ENCODE data around the gene LEMD2. TPM values are rescaled to one million over a fixed set of nuclear protein-coding genes. Genes with fewer than 3 reads are reported as not detected.

LEMD2 gene
- total RNA-seq, 1 experiment from 2014 or later: 43.9 TPM

GRCh38 chr6:33802186-33802958, 13.4 kb upstream of the LEMD2 start:
- Histone ChIP-seq H3K4me3 (replicated peaks in 1 of 2; ENCODE audit: low read depth in 1 of 2, low read length in 2 of 2) (no peak overlapping the region), H3K36me3 (ENCODE audit: control insufficient read depth in 1 of 2, insufficient read depth in 2 of 2, low read length in 2 of 2) (no peaks in the 10 kb centered on the region), H3K79me2 (ENCODE audit: insufficient read depth, low read length) (no peaks in the 10 kb centered on the region), H3K4me1 (ENCODE audit: control insufficient read depth in 1 of 2, insufficient read depth in 2 of 2, low read length in 2 of 2) (no peaks in the 10 kb centered on the region), H2AFZ (ENCODE audit: low read depth, low read length, poor library complexity, severe bottlenecking) (no peak overlapping the region), H3K9me2 (ENCODE audit: insufficient read depth) (no peaks in the 10 kb centered on the region), H3K9me3 (ENCODE audit: control insufficient read depth in 1 of 2, insufficient read depth in 1 of 2, low read depth in 1 of 2, low read length in 2 of 2) (no peaks in the 10 kb centered on the region), H3K27ac (ENCODE audit: low read depth, low read length) (no peak overlapping the region), H3K27me3 (ENCODE audit: insufficient read depth, low read length) (peaks cover 19% of the 10 kb centered on the region; the same call in 1 of the 2 replicates), H4K20me1 (ENCODE audit: insufficient read depth) (no peaks in the 10 kb centered on the region), H3K9ac (ENCODE audit: low read length) (no peak overlapping the region), H3K4me2 (ENCODE audit: low read length) (no peak overlapping the region)
- POLR2A ChIA-PET: no interaction called here
- RAD21 ChIA-PET (ENCODE audit: low non-redundant PET in 1 of 2, low total read pairs in 2 of 2, uncharacterized antibody in 2 of 2, unreplicated experiment in 2 of 2): no interaction called here
- intact Hi-C loops (cut with micrococcal nuclease): no loop called here
- ATAC-seq: no peak
- DNase-seq (ENCODE audit: low read depth, low spot score): no peak
- CTCF ChIA-PET: no interaction called here
- no peak for TF ChIP-seq TCF7L2 (IDR thresholded peaks at IDR 0.05; ENCODE audit: borderline replicate concordance, extremely low read depth, insufficient read depth, insufficient read length)
- TF ChIP-seq EZH2 (IDR thresholded peaks at IDR 0.05): no peak
- TF ChIP-seq YY1 (IDR thresholded peaks at IDR 0.05; ENCODE audit: extremely low read depth, insufficient replicate concordance, low read depth, low read length): no peak
- TF ChIP-seq CTCF (IDR thresholded peaks at IDR 0.05 in 2 of 3, conservative IDR thresholded peaks at IDR 0.05 in 1 of 3; ENCODE audit: borderline replicate concordance in 1 of 3, insufficient read depth in 1 of 3, low read depth in 2 of 3, low read length in 2 of 3): no peak
- no peak for TF ChIP-seq MAX (IDR thresholded peaks at IDR 0.05)
- no peak for TF ChIP-seq ZFX (IDR thresholded peaks at IDR 0.05)
- TF ChIP-seq EZH2phosphoT487 (IDR thresholded peaks at IDR 0.05; ENCODE audit: borderline replicate concordance): no peak
- no peak for TF ChIP-seq RAD21 (IDR thresholded peaks at IDR 0.05; ENCODE audit: low read depth)
- TF ChIP-seq EGR1 (IDR thresholded peaks at IDR 0.05; ENCODE audit: low read depth): no peak
- TF ChIP-seq ZNF274 (IDR thresholded peaks at IDR 0.05; ENCODE audit: low read depth, low read length): no peak
- TF ChIP-seq ELF1 (IDR thresholded peaks at IDR 0.05; ENCODE audit: borderline replicate concordance, low read depth): no peak
- no peak for TF ChIP-seq CBX3 (IDR thresholded peaks at IDR 0.05; ENCODE audit: low read depth)
- TF ChIP-seq POLR2A (IDR thresholded peaks at IDR 0.05; ENCODE audit: borderline replicate concordance, extremely low read depth, insufficient read depth, insufficient read length): no peak
- TF ChIP-seq ZBTB33 (IDR thresholded peaks at IDR 0.05; ENCODE audit: extremely low read depth, insufficient replicate concordance, low read length): no peak
- no peak for TF ChIP-seq CEBPB (IDR thresholded peaks at IDR 0.05; ENCODE audit: low read depth)
- TF ChIP-seq SP1 (IDR thresholded peaks at IDR 0.05; ENCODE audit: low read depth): no peak
- no peak for TF ChIP-seq ATF3 (IDR thresholded peaks at IDR 0.05)
- BruUV-seq (replicated peaks): no TSS peak
